ENCODE data around the gene SPN.
"Not testable (repeated sequence)": the region's sequence is repeated elsewhere in the genome, so short reads cannot be mapped to it uniquely, and the experiment has no call there.

DNA sequence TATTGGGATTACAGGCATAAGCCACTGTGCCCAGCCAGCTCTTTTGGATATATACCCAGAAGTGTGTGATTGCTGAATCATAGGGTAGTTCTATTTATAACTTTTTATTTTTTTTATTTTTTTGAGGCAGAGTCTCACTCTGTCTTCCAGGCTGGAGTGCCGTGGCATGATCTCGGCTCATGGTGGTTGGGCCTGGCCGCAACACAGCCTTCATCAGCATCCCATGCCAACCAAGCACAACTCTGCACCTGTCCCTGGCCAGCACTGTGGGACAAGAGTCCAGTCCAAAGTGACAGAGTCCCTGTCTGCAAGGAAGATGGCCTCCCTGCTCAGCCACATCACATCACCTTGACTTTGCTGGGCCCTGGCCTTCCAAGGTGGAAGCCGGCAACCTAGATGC, 37.9 kb upstream of the SPN start:
- TF ChIP-seq EZH2 (IDR thresholded peaks at IDR 0.05; ENCODE audit: borderline replicate concordance, low read depth, low read length, poor library complexity, severe bottlenecking), result not testable (repeated sequence)
- TF ChIP-seq, protein P1, sequence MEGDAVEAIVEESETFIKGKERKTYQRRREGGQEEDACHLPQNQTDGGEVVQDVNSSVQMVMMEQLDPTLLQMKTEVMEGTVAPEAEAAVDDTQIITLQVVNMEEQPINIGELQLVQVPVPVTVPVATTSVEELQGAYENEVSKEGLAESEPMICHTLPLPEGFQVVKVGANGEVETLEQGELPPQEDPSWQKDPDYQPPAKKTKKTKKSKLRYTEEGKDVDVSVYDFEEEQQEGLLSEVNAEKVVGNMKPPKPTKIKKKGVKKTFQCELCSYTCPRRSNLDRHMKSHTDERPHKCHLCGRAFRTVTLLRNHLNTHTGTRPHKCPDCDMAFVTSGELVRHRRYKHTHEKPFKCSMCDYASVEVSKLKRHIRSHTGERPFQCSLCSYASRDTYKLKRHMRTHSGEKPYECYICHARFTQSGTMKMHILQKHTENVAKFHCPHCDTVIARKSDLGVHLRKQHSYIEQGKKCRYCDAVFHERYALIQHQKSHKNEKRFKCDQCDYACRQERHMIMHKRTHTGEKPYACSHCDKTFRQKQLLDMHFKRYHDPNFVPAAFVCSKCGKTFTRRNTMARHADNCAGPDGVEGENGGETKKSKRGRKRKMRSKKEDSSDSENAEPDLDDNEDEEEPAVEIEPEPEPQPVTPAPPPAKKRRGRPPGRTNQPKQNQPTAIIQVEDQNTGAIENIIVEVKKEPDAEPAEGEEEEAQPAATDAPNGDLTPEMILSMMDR (conservative IDR thresholded peaks at IDR 0.05; ENCODE audit: low read depth, low read length), result not testable (repeated sequence)

All from A673 (cell line).